BE2C (cell line): ENCODE measurements around the gene COL4A1.

ENCODE experiments used
- DNase-seq: peaks from one replicate; pipeline ENCODE4 v3.0.0-alpha.2; 2020
- H3K27me3 ChIP-seq: fragments of 250-450 bp; sonication (Bioruptor Pico); 2 replicates; pipeline ENCODE4 v1.5.1; 2020; ENCODE audit warnings: mild to moderate bottlenecking
- H3K36me3 ChIP-seq: fragments of 250-450 bp; sonication (Bioruptor Pico); 2 replicates; pipeline ENCODE4 v1.5.1; 2020; ENCODE audit warnings: mild to moderate bottlenecking
- H3K4me1 ChIP-seq: fragments of 250-450 bp; sonication (Bioruptor Pico); 2 replicates; pipeline ENCODE4 v1.5.1; 2020
- H3K4me3 ChIP-seq: 2 replicates; pipeline ENCODE4 v1.5.1; 2011; ENCODE audit warnings: low read depth, low read length
- H3K9me3 ChIP-seq: fragments of 250-450 bp; sonication (Bioruptor Pico); 2 replicates; pipeline ENCODE4 v1.5.1; 2020
- CTCF ChIP-seq: IDR thresholded peaks from 2 replicates; pipeline ENCODE4 v1.5.1; 2012; ENCODE audit warnings: mild to moderate bottlenecking, low read depth, low read length

Gene COL4A1

GRCh38 chr13:110285991-110286832, 20.7 kb downstream of the COL4A1 start:
- Histone ChIP-seq H3K4me1 (no peaks in the 10 kb centered on the region), H3K4me3 (no peak overlapping the region), H3K36me3 (no peaks in the 10 kb centered on the region), H3K27me3 (peaks cover 9% of the 10 kb centered on the region; the same call in 1 of the 2 replicates), H3K9me3 (no peaks in the 10 kb centered on the region)
- no peak for DNase-seq
- no peak for TF ChIP-seq CTCF

GRCh38 chr13:110284779-110285484, 22.0 kb downstream of the COL4A1 start:
- no peaks in the 10 kb centered on the region for H3K36me3 ChIP-seq
- no peak for DNase-seq
- no peak overlapping the region for H3K4me3 ChIP-seq
- H3K9me3 ChIP-seq, result no peaks in the 10 kb centered on the region
- no peaks in the 10 kb centered on the region for H3K4me1 ChIP-seq
- H3K27me3 ChIP-seq, result peaks cover 20% of the 10 kb centered on the region
- TF ChIP-seq CTCF, result no peak

- Histone ChIP-seq H3K9me3 (no peaks in the 10 kb centered on the region), H3K36me3 (no peaks in the 10 kb centered on the region), H3K4me3 (no peak overlapping the region), H3K4me1 (no peaks in the 10 kb centered on the region), H3K27me3 (peaks cover 21% of the 10 kb centered on the region)
- DNase-seq, result no peak
- no peak for TF ChIP-seq CTCF
These were observed 23.0 kb downstream of the COL4A1 start for GRCh38 chr13:110283736-110284517.

GRCh38 chr13:110282316-110282841, 24.6 kb downstream of the COL4A1 start:
- H3K4me1 ChIP-seq, result no peaks in the 10 kb centered on the region
- no peaks in the 10 kb centered on the region for H3K36me3 ChIP-seq
- no peak for DNase-seq
- peaks cover 26% of the 10 kb centered on the region for H3K27me3 ChIP-seq
- TF ChIP-seq CTCF, result no peak
- H3K9me3 ChIP-seq, result no peaks in the 10 kb centered on the region
- H3K4me3 ChIP-seq, result no peak overlapping the region

- no peak overlapping the region for H3K4me3 ChIP-seq
- no peaks in the 10 kb centered on the region for H3K36me3 ChIP-seq
- TF ChIP-seq CTCF, result no peak
- no peaks in the 10 kb centered on the region for H3K4me1 ChIP-seq
- H3K27me3 ChIP-seq, result peaks cover 26% of the 10 kb centered on the region
- no peaks in the 10 kb centered on the region for H3K9me3 ChIP-seq
- DNase-seq, result no peak
These were observed 25.2 kb downstream of the COL4A1 start for GRCh38 chr13:110281736-110282135.
